ENCODE results near the gene MREG.
A peak's percentile ranks its signal among the peaks of the same experiment; 100 is the strongest.
"Not testable (repeated sequence)": the region's sequence is repeated elsewhere in the genome, so short reads cannot be mapped to it uniquely, and the experiment has no call there.

Gene MREG

DNA sequence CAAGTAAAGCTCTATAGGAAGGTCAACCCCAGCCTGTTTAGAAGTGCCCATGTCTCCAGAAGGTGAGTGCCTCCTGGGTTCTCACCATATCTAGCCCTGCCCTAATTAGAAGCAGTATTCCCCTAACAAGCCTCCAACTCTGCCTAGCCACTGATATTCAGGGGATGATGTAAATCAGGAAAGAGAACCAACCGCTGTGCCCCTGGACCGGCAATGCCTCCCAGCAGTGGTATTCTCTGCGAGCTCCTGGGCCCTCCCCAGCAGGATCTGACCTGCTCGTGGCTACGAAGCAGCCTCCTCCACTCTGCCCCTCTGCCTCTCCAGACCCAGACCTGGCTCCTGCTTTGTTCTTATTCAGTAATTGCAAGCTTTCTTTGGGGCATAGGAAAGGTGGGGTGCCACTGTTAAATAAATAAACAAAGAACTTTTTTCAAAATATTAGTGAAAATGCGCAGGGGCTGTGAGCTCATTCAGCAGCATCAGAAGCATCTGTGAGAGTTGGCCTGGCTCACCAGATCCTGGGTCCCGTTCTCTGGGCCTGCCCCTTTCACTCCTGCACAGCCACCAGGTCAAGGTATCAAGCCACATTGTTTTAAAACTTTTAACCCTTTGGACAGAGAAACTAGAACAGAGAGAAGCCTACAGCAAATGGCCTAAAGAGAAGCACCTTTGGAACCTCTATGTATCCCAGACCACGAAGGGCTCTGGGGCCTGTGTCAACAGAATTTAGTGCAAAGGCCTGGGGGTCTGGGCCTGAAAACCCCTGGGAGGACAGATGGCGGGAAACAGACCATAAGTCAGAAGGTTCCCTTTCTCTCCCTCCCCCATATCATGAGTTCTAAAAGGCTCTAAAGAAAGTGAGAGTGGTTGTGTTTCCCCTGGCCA lies 11.9 kb downstream of the MREG start:
- H3K27ac ChIP-seq, result peak overlapping the region in 7 of 21 experiments; percentile 11 to 73 (median 51)
- H3K4me3 ChIP-seq, result no peak overlapping the region

DNA sequence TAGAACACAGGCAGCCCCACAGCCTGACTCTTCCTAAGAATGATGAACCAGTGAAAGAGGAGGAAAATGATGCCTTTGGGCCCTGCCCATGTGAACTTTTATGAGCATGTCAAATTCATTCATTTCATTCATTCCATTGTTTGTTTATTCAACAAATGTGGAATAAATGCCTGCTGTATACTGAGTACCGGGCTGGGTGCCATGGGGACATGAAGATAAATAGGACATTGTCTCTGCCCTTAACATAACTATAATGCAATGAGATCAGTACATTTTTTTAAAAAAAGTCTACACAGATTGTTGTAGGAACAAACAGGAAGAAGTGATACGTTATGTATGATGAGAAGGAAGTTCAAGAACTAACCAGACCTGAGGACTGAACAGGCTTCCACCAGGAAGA lies 14.7 kb downstream of the MREG start:
- Histone ChIP-seq H3K4me3 (no peak overlapping the region), H3K27ac (peak overlapping the region in 1 of 21 experiments; percentile 52)

DNA sequence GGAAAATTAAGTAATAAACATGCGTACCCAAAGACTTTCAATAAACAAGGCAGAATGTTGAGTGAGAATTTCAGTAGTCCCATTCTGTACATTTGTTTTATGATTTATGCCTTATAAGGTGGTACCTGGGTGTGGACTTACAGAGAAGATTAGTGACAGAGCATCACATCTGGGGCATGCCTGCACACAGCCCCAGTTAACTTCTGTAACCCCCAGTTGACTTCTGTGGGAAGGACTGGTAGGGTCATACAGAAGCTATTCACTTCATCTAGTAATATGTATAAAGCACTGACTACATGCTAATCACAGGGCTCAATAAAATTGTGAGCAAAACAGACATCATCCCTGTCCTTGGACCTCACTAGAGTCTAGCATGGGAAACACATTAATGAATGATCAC lies 16.1 kb downstream of the MREG start:
- no peak overlapping the region for H3K27ac ChIP-seq

DNA sequence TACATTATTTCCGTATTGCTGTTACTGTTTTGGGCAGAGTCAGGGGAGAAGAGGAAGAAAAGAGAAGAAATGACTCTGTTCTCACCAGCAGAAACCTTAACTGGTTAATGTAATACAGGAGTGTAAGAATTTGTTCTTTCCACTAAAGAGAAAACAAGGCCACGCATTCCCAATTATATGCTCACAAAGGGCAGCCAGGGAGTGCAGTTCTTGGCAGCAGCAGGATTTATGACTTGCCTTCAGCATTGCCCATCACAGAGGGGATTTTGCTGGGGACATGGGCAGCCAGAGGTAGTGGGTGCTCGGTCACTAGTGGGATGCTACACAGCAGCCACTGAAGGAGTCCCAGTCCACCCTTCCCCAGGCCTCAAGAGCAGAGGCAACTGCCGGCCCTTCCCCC lies 18.4 kb downstream of the MREG start:
- Histone ChIP-seq H3K27ac (peak overlapping the region in 1 of 21 experiments; percentile 26), H3K4me3 (no peak overlapping the region)

More for the DNA sequence above, 16.1 kb downstream of the MREG start:
- H3K4me3 ChIP-seq, result no peak overlapping the region

DNA sequence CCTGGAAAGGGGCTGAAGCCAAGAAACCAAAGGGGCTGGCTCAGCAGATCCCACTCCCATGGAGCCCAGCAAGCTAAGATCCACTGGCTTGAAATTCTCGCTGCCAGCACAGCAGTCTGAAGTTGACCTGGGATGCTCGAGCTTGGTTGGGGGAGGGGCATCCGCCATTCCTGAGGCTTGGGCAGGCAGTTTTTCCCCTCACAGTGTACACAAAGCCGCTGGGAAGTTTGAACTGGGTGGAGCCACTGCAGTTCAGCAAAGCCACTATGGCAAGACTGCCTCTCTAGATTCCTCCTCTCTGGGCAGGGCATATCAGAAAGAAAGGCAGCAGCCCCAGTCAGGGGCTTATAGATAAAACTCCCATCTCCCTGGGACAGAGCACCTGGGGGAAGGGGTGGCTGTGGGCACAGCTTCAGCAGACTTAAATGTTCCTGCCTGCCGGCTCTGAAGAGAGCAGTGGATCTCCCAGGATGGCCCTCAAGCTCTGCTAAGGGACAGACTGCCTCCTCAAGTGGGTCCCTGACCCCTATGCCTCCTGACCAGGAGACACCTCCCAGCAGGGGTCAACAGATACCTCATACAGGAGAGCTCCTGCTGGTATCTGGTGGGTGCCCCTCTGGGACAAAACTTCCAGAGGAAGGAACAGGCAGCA lies 24.7 kb downstream of the MREG start:
- H3K27ac ChIP-seq, H3K4me3 ChIP-seq: not testable (repeated sequence)

DNA sequence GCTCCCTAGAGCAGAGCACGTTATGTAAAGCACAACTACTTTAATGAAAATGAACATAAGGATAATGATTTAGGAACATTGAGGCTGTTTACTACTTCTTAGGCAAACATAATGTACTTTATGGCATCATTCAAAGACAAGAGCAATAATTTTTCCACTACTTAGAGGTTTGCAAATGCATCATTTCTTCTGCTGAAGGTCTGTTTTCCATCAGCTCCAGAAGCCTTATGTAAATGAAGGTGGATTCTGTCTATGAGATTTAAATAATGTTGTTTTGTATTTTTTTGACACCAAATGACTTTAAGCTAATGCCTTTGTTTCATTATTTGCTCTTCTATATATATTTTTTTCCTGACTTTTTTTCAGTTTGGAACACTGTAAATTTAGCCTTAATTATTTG lies 28.1 kb downstream of the MREG start:
- H3K27ac ChIP-seq, result no peak overlapping the region
- H3K4me3 ChIP-seq, result no peak overlapping the region

DNA sequence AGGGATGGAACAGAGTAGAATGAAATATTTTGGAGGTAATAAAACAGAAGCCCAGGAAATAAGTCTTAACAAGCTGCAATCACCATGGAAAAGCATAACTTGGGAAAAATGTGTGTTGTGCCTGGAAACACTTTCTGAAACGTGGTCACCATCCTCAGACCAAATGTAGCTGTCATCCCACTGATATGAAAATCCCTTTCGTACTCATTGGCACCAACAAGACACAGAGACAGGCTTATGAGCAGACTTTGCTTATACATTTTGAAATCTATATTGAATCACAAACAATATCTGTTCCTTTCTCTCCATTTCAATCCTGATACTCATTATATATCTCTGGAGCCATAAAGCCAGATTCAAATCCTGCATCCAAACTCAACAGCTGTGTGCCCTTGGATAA lies 28.7 kb downstream of the MREG start:
- no peak overlapping the region for H3K4me3 ChIP-seq
- H3K27ac ChIP-seq, result no peak overlapping the region

DNA sequence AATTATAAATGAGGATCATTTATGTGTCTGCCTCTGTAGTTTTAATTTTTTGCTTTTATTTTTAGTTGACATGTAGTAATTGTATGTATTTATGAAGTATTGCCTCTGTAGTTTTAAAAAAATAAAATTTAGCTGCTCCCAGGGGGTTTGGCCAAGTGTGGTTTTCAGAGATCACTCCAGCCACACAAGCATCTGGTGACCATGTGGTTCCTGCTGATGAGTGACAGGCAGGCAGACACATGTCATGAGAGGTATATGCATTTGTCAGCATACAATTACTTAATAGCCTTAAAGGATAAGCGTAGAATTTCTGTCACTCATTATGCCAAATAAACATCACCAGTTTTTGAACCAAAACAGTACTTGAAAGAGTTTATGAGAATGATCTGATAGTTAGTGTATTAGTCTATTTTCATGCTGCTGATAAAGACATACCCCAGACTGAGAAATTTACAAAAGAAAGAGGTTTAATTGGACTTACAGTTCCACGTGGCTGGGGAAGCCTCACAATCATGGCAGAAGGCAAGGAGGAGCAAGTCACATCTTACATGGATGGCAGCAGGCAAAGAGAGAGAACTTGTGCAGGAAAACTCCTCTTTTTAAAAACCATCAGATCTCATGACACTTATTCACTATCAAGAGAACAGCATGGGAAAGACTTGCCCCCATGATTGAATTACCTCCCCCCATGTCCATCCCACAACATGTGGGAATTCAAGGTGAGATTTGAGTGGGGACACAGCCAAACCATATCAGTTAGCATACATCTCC lies 29.6 kb downstream of the MREG start:
- Histone ChIP-seq H3K4me3 (no peak overlapping the region), H3K27ac (peak overlapping the region in 10 of 21 experiments; percentile 1 to 75 (median 51))

DNA sequence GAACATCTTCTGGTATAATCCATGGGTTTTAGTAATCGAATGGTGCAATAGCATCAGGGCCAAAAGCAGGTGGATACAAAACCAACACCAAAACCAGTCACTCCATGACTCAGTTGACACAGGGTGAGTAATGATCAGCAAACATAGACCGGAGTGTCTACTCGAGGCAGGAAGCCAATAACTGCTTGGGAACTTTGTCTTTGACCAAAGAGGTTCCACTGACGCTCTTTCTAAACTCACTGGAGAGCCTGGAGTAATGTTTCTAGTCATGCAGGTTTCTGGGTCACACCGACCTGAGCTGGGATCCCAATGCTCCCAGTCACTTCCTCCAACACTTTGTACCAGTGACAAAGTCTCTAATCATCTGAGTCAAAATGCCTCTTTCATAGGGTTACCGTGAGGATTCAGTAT lies 30.9 kb downstream of the MREG start:
- Histone ChIP-seq H3K27ac (peak overlapping the region in 9 of 21 experiments; percentile 8 to 75 (median 54)), H3K4me3 (no peak overlapping the region)

DNA sequence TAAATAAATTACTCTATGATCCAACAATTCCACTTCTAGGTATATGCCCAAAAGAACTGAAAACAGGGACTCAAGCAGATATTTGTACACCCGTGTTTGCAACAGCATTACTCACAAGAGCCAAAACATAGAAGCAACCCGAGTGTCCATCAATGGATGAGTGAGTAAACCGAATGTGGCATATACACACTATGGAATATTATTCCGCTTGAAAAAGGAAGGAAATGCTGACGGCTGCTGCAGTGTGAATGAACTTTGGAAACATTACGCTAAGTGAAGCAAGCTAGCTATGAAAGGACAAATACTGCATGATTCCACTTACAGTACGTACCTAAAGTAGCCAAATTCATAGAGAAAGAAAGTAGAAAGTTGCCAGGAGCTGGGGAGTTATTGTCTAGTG lies 32.2 kb downstream of the MREG start:
- H3K27ac ChIP-seq, result peak overlapping the region in 1 of 21 experiments; percentile 64
- H3K4me3 ChIP-seq, result no peak overlapping the region

DNA sequence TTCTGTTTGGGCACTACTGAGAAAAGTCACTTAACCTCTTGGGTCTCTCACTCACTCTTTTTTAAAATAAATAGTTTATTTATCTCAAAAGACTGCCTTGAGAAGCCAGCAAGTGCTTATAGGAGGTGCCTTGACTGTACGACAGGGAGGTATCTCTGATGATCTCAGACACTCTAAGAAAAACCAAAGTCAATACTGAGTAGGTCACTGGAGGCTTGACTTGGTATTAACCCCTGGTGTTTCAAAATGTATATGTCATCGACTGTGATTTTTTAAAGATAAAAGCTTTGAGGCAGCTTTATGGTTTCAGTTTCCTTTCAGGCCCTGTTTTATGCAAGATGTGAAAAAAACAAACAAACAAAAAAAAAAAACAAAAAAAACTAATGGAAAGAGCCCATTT lies 33.7 kb downstream of the MREG start:
- H3K4me3 ChIP-seq, result no peak overlapping the region
- peak overlapping the region in 1 of 21 experiments; percentile 11 for H3K27ac ChIP-seq

DNA sequence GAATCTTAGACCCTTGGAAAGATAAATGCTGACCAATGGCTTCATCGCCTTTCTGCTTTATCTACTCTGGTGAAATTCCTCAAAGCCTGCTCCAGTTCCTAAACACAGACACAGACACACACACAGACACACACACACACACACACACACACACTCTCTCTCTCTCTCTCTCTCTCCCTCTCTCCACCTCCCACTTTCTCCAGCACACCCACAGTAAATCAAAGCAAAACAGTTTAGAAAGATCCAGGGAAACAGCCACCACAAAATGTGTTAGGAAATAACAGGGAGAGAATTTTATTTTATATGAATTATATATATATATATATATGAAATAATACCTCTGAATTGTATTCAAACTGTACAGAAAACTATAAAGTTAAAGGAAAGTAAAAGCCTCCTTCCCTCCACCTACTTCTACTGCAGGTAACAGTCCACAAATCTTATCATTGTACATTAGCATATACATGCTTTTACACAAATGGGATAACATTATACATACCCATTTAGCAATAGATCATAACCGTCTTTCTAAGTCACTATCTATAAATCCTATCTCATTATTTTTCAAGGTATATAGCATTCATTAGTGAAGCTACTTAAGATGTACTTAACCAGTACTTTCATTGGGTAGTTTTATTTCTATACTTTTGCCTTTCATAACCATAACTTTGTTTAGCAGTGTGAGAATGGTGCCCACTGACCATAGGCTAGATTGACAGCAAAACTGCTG lies 38.5 kb downstream of the MREG start:
- H3K27ac ChIP-seq, result peak overlapping the region in 8 of 21 experiments; percentile 15 to 80 (median 70)
- no peak overlapping the region for H3K4me3 ChIP-seq

DNA sequence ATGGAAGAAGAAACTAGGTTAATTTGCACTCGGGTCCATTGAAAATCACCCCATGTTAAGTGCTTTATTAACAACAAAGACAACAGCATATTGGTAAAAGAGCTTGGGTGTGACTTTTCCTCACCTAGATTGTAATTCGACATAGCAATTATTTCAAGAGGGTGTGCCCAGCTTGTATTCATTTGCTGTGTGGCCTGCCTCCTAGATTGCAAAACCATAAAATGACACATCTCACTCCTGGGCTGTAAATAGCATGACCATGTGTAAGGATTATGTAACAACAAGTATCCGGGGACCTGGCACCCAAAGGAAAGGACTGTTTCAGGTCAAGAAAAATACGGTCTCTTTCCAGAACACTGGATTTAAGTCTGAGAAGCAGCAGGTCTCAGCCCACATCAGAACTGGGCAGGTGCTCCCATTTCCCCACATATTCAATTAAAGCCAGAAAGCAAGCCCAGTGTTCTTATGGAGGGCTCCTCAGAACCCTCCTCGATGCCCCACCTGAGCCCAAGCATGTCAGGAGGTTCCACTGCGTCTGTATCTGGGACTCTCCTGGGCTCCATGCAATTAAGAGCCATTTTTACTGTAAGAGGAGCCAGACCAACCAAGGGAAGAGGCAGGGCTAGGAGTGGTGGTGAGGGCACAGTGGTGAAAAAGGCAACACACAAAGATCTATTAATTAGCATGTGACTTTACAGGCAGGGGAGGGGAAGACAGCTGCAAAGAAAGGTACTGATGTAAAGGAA lies 39.2 kb downstream of the MREG start:
- Histone ChIP-seq H3K4me3 (no peak overlapping the region), H3K27ac (peak overlapping the region in 18 of 21 experiments; percentile 8 to 80 (median 61))

DNA sequence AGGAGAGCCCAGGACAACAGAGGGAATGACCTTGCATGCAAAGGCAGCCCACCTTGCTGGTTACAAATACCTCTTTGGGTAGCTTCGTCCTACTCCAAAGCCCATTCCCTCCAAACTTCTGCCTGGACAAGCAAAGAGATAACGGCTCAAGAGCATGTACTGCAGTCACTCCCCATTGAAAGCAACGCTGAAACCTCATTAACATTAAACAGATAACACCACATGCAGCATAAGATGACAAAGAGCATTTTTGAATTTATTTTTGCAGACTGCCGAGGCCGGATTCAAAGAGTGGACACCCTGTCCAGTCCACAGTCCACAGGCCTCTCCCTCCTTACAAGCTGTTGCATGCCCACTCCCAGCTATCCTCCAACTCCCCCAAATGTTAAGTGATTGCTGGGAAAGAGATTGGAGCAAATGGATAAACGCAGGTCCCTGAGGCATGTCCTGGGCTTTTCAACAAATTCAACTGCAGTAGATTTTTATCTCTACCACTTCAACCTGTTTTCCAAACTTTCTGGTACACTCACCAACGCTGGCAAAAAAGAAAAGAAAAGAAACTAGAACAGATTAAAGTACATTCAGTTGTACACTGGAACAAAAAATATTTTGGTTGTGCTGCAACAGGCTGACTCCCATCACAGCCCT lies 40.1 kb downstream of the MREG start:
- H3K4me3 ChIP-seq, result no peak overlapping the region
- H3K27ac ChIP-seq, result peak overlapping the region in 13 of 21 experiments; percentile 8 to 79 (median 53)

DNA sequence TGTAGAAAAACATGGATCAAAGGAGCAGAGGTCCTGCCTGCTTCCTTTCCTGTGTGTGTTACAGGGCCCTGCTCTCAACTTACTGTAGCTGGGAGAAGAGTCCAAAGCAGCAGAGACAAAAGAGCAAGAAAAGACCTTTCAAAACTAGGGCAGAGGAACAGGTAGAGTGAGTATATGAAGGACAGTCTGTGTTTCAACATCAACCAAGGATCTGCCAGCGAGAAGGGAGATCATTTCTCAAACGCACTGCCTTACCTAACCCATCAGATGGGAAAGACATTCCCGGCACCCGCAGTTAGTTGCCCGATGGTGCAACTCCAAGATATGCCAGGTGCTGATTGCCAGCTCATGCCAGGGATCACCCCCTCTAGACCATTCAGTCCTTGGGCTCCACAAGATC lies 41.7 kb downstream of the MREG start:
- no peak overlapping the region for H3K4me3 ChIP-seq
- peak overlapping the region in 9 of 21 experiments; percentile 13 to 60 (median 46) for H3K27ac ChIP-seq

DNA sequence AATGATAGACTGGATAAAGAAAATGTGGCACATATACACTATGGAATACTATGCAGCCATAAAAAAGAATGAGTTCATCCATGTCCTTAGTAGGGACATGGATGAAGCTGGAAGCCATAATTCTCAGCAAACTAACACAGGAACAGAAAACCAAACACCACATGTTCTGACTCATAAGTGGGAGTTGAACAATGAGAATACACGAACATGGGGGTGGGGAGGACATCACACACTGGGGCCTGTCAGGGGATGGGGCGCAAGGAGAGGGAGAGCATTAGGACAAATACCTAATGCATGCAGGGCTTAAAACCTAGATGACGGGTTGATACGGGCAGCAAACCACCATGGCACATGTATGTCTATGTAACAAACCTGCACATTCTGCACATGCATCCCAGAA lies 42.5 kb downstream of the MREG start:
- H3K4me3 ChIP-seq, result not testable (repeated sequence)
- H3K27ac ChIP-seq, result peak overlapping the region in 5 of 21 experiments; percentile 13 to 52 (median 48)

DNA sequence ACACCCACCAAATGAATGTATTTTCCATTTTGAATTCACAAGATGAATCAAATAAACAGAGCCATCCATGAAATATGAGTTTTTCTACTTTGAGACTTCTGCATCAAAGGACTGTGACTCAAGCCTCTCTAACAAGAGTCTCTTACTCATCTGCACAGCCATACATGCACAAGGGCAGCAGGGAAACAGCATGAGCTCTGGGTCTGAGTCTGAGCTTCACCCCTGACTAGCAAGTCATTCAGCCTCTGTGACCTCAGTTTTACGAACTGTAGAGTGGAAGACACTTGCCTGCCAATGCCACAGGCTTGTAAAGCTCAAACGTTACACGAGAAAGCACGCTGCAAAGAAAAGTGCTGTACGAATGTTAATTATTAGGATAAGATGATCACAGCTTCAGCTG lies 42.9 kb downstream of the MREG start:
- Histone ChIP-seq H3K27ac (peak overlapping the region in 3 of 21 experiments; percentile 22 to 52 (median 38)), H3K4me3 (no peak overlapping the region)

DNA sequence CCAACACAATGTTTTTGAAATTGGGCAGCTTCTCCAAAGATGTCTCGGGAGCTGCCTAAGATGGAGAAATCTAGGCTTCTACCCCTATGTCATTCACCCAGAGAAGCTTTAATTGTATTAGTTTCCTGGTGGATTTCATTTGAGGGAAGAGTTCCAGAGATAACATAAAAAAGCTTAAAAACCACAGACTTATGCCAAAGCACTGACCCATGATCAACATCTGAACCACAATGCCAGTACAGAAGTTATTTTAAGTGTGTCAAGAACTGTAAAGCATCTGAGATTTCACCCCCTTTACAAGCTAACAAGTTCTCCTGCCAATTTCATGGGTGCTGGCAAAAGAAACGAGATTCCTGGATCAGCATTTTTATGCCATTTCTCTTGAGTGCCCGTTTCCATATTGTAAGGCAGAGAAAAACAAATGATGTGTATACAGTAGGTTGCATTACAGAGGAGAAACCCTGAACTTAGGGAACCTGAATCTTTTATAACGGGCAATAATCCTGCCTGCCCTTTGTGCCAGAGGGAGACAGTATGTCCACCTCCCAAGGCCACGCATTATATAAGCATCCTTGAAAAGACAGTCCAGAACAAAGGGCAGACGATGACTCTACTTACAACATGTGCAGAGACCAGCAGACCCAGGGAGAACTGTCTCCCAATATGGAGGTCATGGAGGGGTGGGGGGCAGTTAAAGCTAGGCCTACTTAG lies 44.1 kb downstream of the MREG start:
- peak overlapping the region in 1 of 21 experiments; percentile 39 for H3K27ac ChIP-seq
- H3K4me3 ChIP-seq, result no peak overlapping the region
